ENCODE measurements around the gene CCND2. TPM values are rescaled to one million over a fixed set of nuclear protein-coding genes. Genes with fewer than 3 reads are reported as not detected.

Gene CCND2
- total RNA-seq, 1 experiment from 2014 or later: 0.09 TPM

DNA sequence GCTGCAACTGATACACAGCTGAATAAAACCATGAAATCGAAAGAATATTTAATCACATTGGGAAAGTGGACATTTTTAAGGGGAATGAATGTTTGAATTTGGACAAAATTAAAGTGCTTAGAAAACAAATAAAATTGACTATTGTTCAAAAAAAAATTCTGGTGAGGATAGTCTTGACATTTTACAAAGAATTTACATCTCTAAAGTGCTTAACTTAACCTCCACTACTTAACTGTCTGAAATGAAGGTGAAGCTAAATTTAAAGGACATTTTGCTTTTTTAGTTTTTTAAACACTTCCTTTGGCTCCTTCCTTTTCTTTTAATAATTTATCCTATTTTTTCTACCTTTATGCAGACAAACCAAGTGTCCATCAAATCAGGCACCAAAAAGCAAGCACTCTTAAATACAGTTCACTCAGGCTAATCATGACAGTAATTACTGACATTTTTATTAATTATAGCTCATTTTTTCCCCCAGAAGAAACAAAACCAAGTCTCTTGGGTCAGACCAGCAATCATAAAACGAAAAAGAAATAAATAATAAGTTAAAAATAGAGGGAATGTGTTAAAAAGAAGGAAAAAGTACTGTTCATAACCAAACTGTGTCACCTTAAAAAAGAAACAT lies 5.7 kb upstream of the CCND2 start:
- Histone ChIP-seq H3K79me2 (ENCODE audit: low read depth) (no peaks in the 10 kb centered on the region), H3K27me3 (ENCODE audit: insufficient read depth, low read depth) (peaks cover 84% of the 10 kb centered on the region), H4K20me1 (ENCODE audit: insufficient read depth) (0 out of 2 replicates have a peak, but pooled peaks cover 4% of the 10 kb centered on the region), H3K9me3 (ENCODE audit: insufficient read depth, low read depth) (no peaks in the 10 kb centered on the region), H3K4me2 (no peak overlapping the region), H3K9me2 (ENCODE audit: insufficient read depth) (no peaks in the 10 kb centered on the region), H3K4me1 (replicated peaks; ENCODE audit: insufficient read depth) (no peaks in the 10 kb centered on the region), H3K36me3 (ENCODE audit: low read depth) (no peaks in the 10 kb centered on the region), H3K4me3 (no peak overlapping the region), H2AFZ (no peak overlapping the region), H3F3A (ENCODE audit: insufficient read depth, low read depth) (no peaks in the 10 kb centered on the region), H3K27ac (no peak overlapping the region)
- no peak for TF ChIP-seq EZH2 (IDR thresholded peaks at IDR 0.05; ENCODE audit: low read depth)
- TF ChIP-seq, protein P1, sequence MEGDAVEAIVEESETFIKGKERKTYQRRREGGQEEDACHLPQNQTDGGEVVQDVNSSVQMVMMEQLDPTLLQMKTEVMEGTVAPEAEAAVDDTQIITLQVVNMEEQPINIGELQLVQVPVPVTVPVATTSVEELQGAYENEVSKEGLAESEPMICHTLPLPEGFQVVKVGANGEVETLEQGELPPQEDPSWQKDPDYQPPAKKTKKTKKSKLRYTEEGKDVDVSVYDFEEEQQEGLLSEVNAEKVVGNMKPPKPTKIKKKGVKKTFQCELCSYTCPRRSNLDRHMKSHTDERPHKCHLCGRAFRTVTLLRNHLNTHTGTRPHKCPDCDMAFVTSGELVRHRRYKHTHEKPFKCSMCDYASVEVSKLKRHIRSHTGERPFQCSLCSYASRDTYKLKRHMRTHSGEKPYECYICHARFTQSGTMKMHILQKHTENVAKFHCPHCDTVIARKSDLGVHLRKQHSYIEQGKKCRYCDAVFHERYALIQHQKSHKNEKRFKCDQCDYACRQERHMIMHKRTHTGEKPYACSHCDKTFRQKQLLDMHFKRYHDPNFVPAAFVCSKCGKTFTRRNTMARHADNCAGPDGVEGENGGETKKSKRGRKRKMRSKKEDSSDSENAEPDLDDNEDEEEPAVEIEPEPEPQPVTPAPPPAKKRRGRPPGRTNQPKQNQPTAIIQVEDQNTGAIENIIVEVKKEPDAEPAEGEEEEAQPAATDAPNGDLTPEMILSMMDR (conservative IDR thresholded peaks at IDR 0.05): no peak
- CTCF ChIA-PET: interaction anchor here (1.6 kb wide), 1 partner anchor 9 kb away, joined by 12 read pairs; no protein-coding TSS in a partner anchor
- no TSS peak for BruUV-seq (replicated peaks)
- POLR2A ChIA-PET (ENCODE audit: unreplicated experiment): interaction anchor here (0.6 kb wide), 1 partner anchor 217 kb away, joined by 3 read pairs; no protein-coding TSS in a partner anchor
- intact Hi-C loops (cut with micrococcal nuclease; ENCODE audit: unreplicated experiment): no loop called here
- no peak for DNase-seq

- Histone ChIP-seq H3F3A (ENCODE audit: insufficient read depth, low read depth) (no peaks in the 10 kb centered on the region), H3K9me2 (ENCODE audit: insufficient read depth) (no peaks in the 10 kb centered on the region), H3K79me2 (ENCODE audit: low read depth) (no peaks in the 10 kb centered on the region), H4K20me1 (ENCODE audit: insufficient read depth) (0 out of 2 replicates have a peak, but pooled peaks cover 4% of the 10 kb centered on the region), H3K9me3 (ENCODE audit: insufficient read depth, low read depth) (no peaks in the 10 kb centered on the region), H3K27ac (no peak overlapping the region), H3K36me3 (ENCODE audit: low read depth) (no peaks in the 10 kb centered on the region), H3K27me3 (ENCODE audit: insufficient read depth, low read depth) (peaks cover 84% of the 10 kb centered on the region), H3K4me3 (no peak overlapping the region), H2AFZ (no peak overlapping the region), H3K4me2 (no peak overlapping the region), H3K4me1 (replicated peaks; ENCODE audit: insufficient read depth) (no peaks in the 10 kb centered on the region)
- intact Hi-C loops (cut with micrococcal nuclease; ENCODE audit: unreplicated experiment): no loop called here
- no TSS peak for BruUV-seq (replicated peaks)
- TF ChIP-seq EZH2 (IDR thresholded peaks at IDR 0.05; ENCODE audit: low read depth): no peak
- TF ChIP-seq, protein P1 (conservative IDR thresholded peaks at IDR 0.05): no peak
- DNase-seq: no peak
- ChIA-PET CTCF (interaction anchor here (0.6 to 1.6 kb wide), 2 partner anchors 8 to 9 kb away, joined by 8 to 12 read pairs; no protein-coding TSS in a partner anchor), POLR2A (ENCODE audit: unreplicated experiment) (interaction anchor here (0.6 kb wide), 1 partner anchor 216 kb away, joined by 3 read pairs; no protein-coding TSS in a partner anchor)
Observed at GRCh38 chr12:4268329-4269181, 5.0 kb upstream of the CCND2 start.

DNA sequence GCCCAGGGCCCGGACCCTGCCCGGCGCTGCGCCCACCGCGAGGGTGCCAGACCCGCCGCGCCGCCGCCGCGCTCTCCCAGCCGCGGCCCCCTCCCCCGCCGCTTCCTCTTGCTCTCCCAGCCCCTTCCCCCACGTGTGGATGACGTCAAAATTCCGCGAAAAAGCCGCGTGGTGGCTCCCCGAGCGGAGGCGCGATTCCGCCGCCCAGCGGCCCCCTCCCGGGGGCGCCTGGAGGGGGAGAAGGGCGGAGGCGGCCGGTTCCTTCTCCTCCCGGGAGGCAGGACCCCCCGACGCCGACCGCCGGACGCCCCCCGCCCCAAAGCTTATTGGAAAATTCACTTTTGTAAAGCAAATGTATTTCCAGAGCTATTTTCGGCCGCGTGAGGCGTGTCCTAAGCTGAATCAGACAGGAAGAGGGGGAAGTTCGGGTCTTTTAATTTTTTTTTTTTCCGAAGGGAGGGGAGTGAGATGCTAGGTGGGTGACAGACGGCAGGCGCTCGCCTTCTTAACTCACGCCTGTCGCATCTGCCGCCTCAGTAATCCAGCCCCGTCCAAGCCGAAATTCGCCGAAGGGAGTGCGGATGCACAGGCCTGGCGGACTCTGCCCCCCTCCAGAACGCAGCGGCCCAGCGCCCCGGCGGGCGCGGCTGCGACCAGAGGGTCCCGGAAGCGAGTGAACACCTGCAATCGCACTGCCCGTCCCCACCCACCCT lies 4.1 kb upstream of the CCND2 start:
- no peak for DNase-seq
- POLR2A ChIA-PET (ENCODE audit: unreplicated experiment): no interaction called here

More for the DNA sequence above, 4.1 kb upstream of the CCND2 start:
- 0 out of 2 replicates have a peak, but pooled peaks cover 1% of the 10 kb centered on the region for H4K20me1 ChIP-seq (ENCODE audit: insufficient read depth)
- H3K4me1 ChIP-seq (replicated peaks; ENCODE audit: insufficient read depth): no peaks in the 10 kb centered on the region
- intact Hi-C loops (cut with micrococcal nuclease; ENCODE audit: unreplicated experiment): no loop called here
- H3K79me2 ChIP-seq (ENCODE audit: low read depth): no peaks in the 10 kb centered on the region
- no peak overlapping the region for H2AFZ ChIP-seq
- H3F3A ChIP-seq (ENCODE audit: insufficient read depth, low read depth): no peaks in the 10 kb centered on the region
- H3K27ac ChIP-seq: no peak overlapping the region
- H3K9me2 ChIP-seq (ENCODE audit: insufficient read depth): no peaks in the 10 kb centered on the region
- TF ChIP-seq EZH2 (IDR thresholded peaks at IDR 0.05; ENCODE audit: low read depth): no peak
- H3K4me2 ChIP-seq: no peak overlapping the region
- BruUV-seq (replicated peaks): no TSS peak
- H3K4me3 ChIP-seq: no peak overlapping the region
- H3K36me3 ChIP-seq (ENCODE audit: low read depth): no peaks in the 10 kb centered on the region
- CTCF ChIA-PET: interaction anchor here (0.6 kb wide), 1 partner anchor 10 kb away, joined by 8 read pairs; no protein-coding TSS in a partner anchor
- H3K27me3 ChIP-seq (ENCODE audit: insufficient read depth, low read depth): peaks cover 84% of the 10 kb centered on the region
- no peaks in the 10 kb centered on the region for H3K9me3 ChIP-seq (ENCODE audit: insufficient read depth, low read depth)
